HepG2 (cell line): ENCODE results near the gene TMEM87B. TPM values are rescaled to one million over a fixed set of nuclear protein-coding genes. Genes with fewer than 3 reads are reported as not detected.

Experiments
- AKNA ChIP-seq: sonication (generic); formaldehyde crosslinking; IDR thresholded peaks from 2 replicates; pipeline ENCODE4 v1.4.0; 2020; ENCODE audit warnings: missing genetic modification reagents, borderline replicate concordance
- ASH2L ChIP-seq: fragments of 300-600, 200-600 bp; sonication (generic); IDR thresholded peaks from 2 replicates; pipeline ENCODE4 v1.7.0; 2017; ENCODE audit warnings: low read depth, mild to moderate bottlenecking, moderate library complexity, mixed read lengths, low read length; ENCODE audit not compliant: insufficient read length
- CHCHD3 ChIP-seq: sonication (generic); formaldehyde crosslinking; IDR thresholded peaks from 2 replicates; pipeline ENCODE4 v1.8.0; 2022; ENCODE audit warnings: mild to moderate bottlenecking, missing genetic modification reagents, moderate library complexity
- FUBP1 ChIP-seq: sonication (generic); formaldehyde crosslinking; IDR thresholded peaks from 2 replicates; pipeline ENCODE4 v1.5.1; 2020; ENCODE audit warnings: missing genetic modification reagents, mild to moderate bottlenecking, borderline replicate concordance
- HBP1 ChIP-seq: IDR thresholded peaks from 2 replicates; pipeline ENCODE4 v1.6.1; 2016; ENCODE audit warnings: low read depth, control low read depth
- IRF1 ChIP-seq: sonication (generic); formaldehyde crosslinking; IDR thresholded peaks from 2 replicates; pipeline ENCODE4 v1.4.0; 2020; ENCODE audit warnings: low read depth, mild to moderate bottlenecking, missing genetic modification reagents
- KDM1A ChIP-seq: IDR thresholded peaks from 2 replicates; pipeline ENCODE4 v1.6.1; 2016; ENCODE audit warnings: missing compliant biosample characterization
- NR0B2 ChIP-seq: sonication (generic); formaldehyde crosslinking; IDR thresholded peaks from 2 replicates; pipeline ENCODE4 v1.4.0; 2020; ENCODE audit warnings: mild to moderate bottlenecking, missing genetic modification reagents
- PAXIP1 ChIP-seq: sonication (generic); formaldehyde crosslinking; conservative IDR thresholded peaks from 2 replicates; pipeline ENCODE4 v1.4.0; 2020; ENCODE audit warnings: mild to moderate bottlenecking, missing genetic modification reagents, moderate library complexity
- STAG1 ChIP-seq: sonication (generic); formaldehyde crosslinking; IDR thresholded peaks from 2 replicates; pipeline ENCODE4 v1.4.0; 2020; ENCODE audit warnings: missing genetic modification reagents
- ZNF337 ChIP-seq: sonication (generic); formaldehyde crosslinking; IDR thresholded peaks from 2 replicates; pipeline ENCODE4 v1.5.1; 2020; ENCODE audit warnings: missing genetic modification reagents, low read depth, mild to moderate bottlenecking, borderline replicate concordance
- ZNF382 ChIP-seq: sonication (generic); formaldehyde crosslinking; IDR thresholded peaks from 2 replicates; pipeline ENCODE4 v1.5.0; 2020; ENCODE audit warnings: missing genetic modification reagents, mild to moderate bottlenecking, borderline replicate concordance
- ZNF547 ChIP-seq: sonication (generic); formaldehyde crosslinking; IDR thresholded peaks from 2 replicates; pipeline ENCODE4 v1.5.1; 2020; ENCODE audit warnings: mild to moderate bottlenecking, missing genetic modification reagents
- ZNF556 ChIP-seq: sonication (generic); formaldehyde crosslinking; IDR thresholded peaks from 2 replicates; pipeline ENCODE4 v1.4.0; 2020; ENCODE audit warnings: mild to moderate bottlenecking, missing genetic modification reagents, borderline replicate concordance
- ZNF674 ChIP-seq: sonication (generic); formaldehyde crosslinking; IDR thresholded peaks from 2 replicates; pipeline ENCODE4 v1.5.0; 2020; ENCODE audit warnings: low read depth, mild to moderate bottlenecking, missing genetic modification reagents
- polyA plus RNA-seq, 8 experiments: library from polyadenylated mRNA; depleted of rRNA in 3 of 8; stranded (reverse) in 7 of 8; unstranded in 1 of 8; fragments of >200 nt; fragmentation: Illumina TruSeq in 4 of 8; extraction: Trizol in 4 of 8; gene quantifications; 2 replicates each; pipeline versions ENCODE4 v1.2.1 to v1.2.3, GENCODE V29; 2011 to 2016; ENCODE audit warnings: low read depth in 4 of 8, missing spikeins in 1 of 8, mixed read lengths in 1 of 8; ENCODE audit not compliant: insufficient read depth in 1 of 8
- total RNA-seq, 5 experiments: library from RNA; depleted of rRNA; stranded (reverse); fragments of >200 nt; fragmentation: Illumina TruSeq; extraction: Trizol; gene quantifications; 2 replicates each; pipeline ENCODE4 v1.2.3, GENCODE V29; 2016; ENCODE audit warnings: low read depth in 1 of 5

Gene TMEM87B
- total and polyA plus RNA-seq, 2 of the 13 experiments (the other 11 are each of a cell fraction or from before 2014, with no cell fraction given), result 15.1 to 16.2 TPM

GRCh38 chr2:112137516-112138158, 82.6 kb downstream of the TMEM87B start (continued):
- TF ChIP-seq ZNF337, result no peak
- TF ChIP-seq ZNF674 (CRISPR knock-in tag), result no peak
- no peak for TF ChIP-seq CHCHD3
- no peak for TF ChIP-seq KDM1A (CRISPR knock-in tag)
- TF ChIP-seq NR0B2, result no peak
- no peak for TF ChIP-seq HBP1
- no peak for TF ChIP-seq STAG1 (CRISPR knock-in tag)
- TF ChIP-seq ZNF556 (CRISPR knock-in tag), result peak; percentile 88
- TF ChIP-seq ASH2L, result no peak
- TF ChIP-seq IRF1 (CRISPR knock-in tag), result no peak
- no peak for TF ChIP-seq ZNF382
- peak; percentile 31; the same call in 1 of the 2 replicates for TF ChIP-seq PAXIP1 (CRISPR knock-in tag)
- TF ChIP-seq ZNF547 (CRISPR knock-in tag), result no peak
- TF ChIP-seq FUBP1, result no peak
- TF ChIP-seq AKNA (CRISPR knock-in tag), result no peak
